Mesenchymal stem cell (in vitro differentiated cells and primary cell): ENCODE results near the gene MIDN.
"Not testable (repeated sequence)": the region's sequence is repeated elsewhere in the genome, so short reads cannot be mapped to it uniquely, and the experiment has no call there.

Experiments used
- DNase-seq: peaks from one replicate; pipeline ENCODE4 v3.0.0-alpha.2; 2013
- H2AFZ ChIP-seq: one replicate; pipeline ENCODE4 v1.6.1; 2013; ENCODE audit warnings: low read depth, mild to moderate bottlenecking, control low read depth, inconsistent platforms, low read length, moderate library complexity
- H2AK5ac ChIP-seq: 2 replicates; pipeline ENCODE4 v1.6.1; 2013; ENCODE audit warnings: low read length, moderate library complexity, mild to moderate bottlenecking, inconsistent platforms; ENCODE audit not compliant: severe bottlenecking
- H2BK120ac ChIP-seq: one replicate; pipeline ENCODE4 v1.6.1; 2013; ENCODE audit warnings: low read depth, mild to moderate bottlenecking, inconsistent platforms, low read length, moderate library complexity
- H2BK12ac ChIP-seq, 2 experiments: one replicate each; pipeline ENCODE4 v1.6.1; 2013; ENCODE audit warnings: inconsistent platforms in 2 of 2, low read length in 2 of 2, mild to moderate bottlenecking in 2 of 2, moderate library complexity in 2 of 2, control low read depth in 1 of 2
- H2BK15ac ChIP-seq: one replicate; pipeline ENCODE4 v1.6.1; 2013; ENCODE audit warnings: mild to moderate bottlenecking, low read depth, inconsistent platforms; ENCODE audit not compliant: poor library complexity, severe bottlenecking
- H2BK5ac ChIP-seq: 2 replicates; pipeline ENCODE4 v1.6.1; 2013; ENCODE audit warnings: low read depth, mild to moderate bottlenecking, low read length, control low read depth, inconsistent platforms; ENCODE audit not compliant: poor library complexity, severe bottlenecking
- H3K14ac ChIP-seq, 2 experiments: one replicate each; pipeline ENCODE4 v1.6.1; 2013; ENCODE audit warnings: inconsistent platforms in 2 of 2, low read length in 2 of 2, control low read depth in 1 of 2, mild to moderate bottlenecking in 1 of 2, moderate library complexity in 1 of 2
- H3K18ac ChIP-seq, 2 experiments: one replicate each; pipeline ENCODE4 v1.6.1; 2013; ENCODE audit warnings: inconsistent platforms in 2 of 2, low read length in 2 of 2, control low read depth in 1 of 2, low read depth in 1 of 2, mild to moderate bottlenecking in 1 of 2
- H3K23ac ChIP-seq, 2 experiments: one replicate each; pipeline ENCODE4 v1.6.1; 2013; ENCODE audit warnings: inconsistent platforms in 2 of 2, low read length in 2 of 2, mild to moderate bottlenecking in 2 of 2, moderate library complexity in 2 of 2, control low read depth in 1 of 2
- H3K27ac ChIP-seq: 2 replicates; pipeline ENCODE4 v1.5.1; 2013; ENCODE audit warnings: mild to moderate bottlenecking, moderate library complexity, low read length, control low read depth, inconsistent platforms; ENCODE audit not compliant: poor library complexity, severe bottlenecking
- H3K27me3 ChIP-seq, 2 experiments: 2 replicates each; pipeline versions ENCODE4 v1.6.1 to v1.7.0; 2013; ENCODE audit warnings: low read length in 2 of 2, mild to moderate bottlenecking in 2 of 2, moderate library complexity in 2 of 2, control low read depth in 1 of 2, inconsistent platforms in 1 of 2; ENCODE audit not compliant: control insufficient read depth in 1 of 2, insufficient read depth in 1 of 2
- H3K36me3 ChIP-seq, 2 experiments: 2 replicates each; pipeline versions ENCODE4 v1.6.1 to v1.7.0; 2013; ENCODE audit warnings: low read length in 2 of 2, control low read depth in 1 of 2, inconsistent platforms in 1 of 2, low read depth in 1 of 2, mild to moderate bottlenecking in 1 of 2; ENCODE audit not compliant: insufficient read depth in 2 of 2, control insufficient read depth in 1 of 2
- H3K4ac ChIP-seq, 2 experiments: one replicate each; pipeline ENCODE4 v1.6.1; 2013; ENCODE audit warnings: inconsistent platforms in 2 of 2, low read length in 2 of 2, mild to moderate bottlenecking in 2 of 2, moderate library complexity in 2 of 2, control low read depth in 1 of 2, low read depth in 1 of 2
- H3K4me1 ChIP-seq: 2 replicates; pipeline ENCODE4 v1.6.1; 2013; ENCODE audit warnings: low read depth, low read length, control low read depth; ENCODE audit not compliant: control insufficient read depth, insufficient read depth
- H3K4me2 ChIP-seq: 2 replicates; pipeline ENCODE4 v1.6.1; 2013; ENCODE audit warnings: low read length, mild to moderate bottlenecking, inconsistent platforms; ENCODE audit not compliant: poor library complexity, severe bottlenecking
- H3K4me3 ChIP-seq, 2 experiments: 2 replicates each; pipeline versions ENCODE4 v1.5.1 to v1.7.0; 2013; ENCODE audit warnings: low read length in 2 of 2, mild to moderate bottlenecking in 2 of 2, control low read depth in 1 of 2, low read depth in 1 of 2; ENCODE audit not compliant: insufficient read depth in 1 of 2
- H3K79me1 ChIP-seq: replicated peaks from 2 replicates; pipeline ENCODE4 v1.6.1; 2013; ENCODE audit warnings: mild to moderate bottlenecking, control low read depth, low read length, inconsistent platforms; ENCODE audit not compliant: poor library complexity, severe bottlenecking
- H3K9ac ChIP-seq: 2 replicates; pipeline ENCODE4 v1.7.0; 2013; ENCODE audit warnings: mild to moderate bottlenecking, low read length, moderate library complexity
- H3K9me3 ChIP-seq: 2 replicates; pipeline ENCODE4 v1.7.0; 2013; ENCODE audit warnings: mild to moderate bottlenecking, low read length; ENCODE audit not compliant: control insufficient read depth
- H4K8ac ChIP-seq: one replicate; pipeline ENCODE4 v1.6.1; 2013; ENCODE audit warnings: inconsistent platforms, mild to moderate bottlenecking, low read length, moderate library complexity
- H4K91ac ChIP-seq: one replicate; pipeline ENCODE4 v1.6.1; 2013; ENCODE audit warnings: mild to moderate bottlenecking, low read length, inconsistent platforms
- WGBS: methylation state at CpG from one replicate; pipeline ENCODE4 v1.1.7; 2013; ENCODE audit warnings: mixed read lengths; 5-methylcytosine and 5-hydroxymethylcytosine counted together

Gene MIDN

GRCh38 chr19:1244693-1245451 lies 3.5 kb upstream of the MIDN start:
- Histone ChIP-seq H3K79me1 (peaks cover 22% of the 10 kb centered on the region), H3K4me3 (peak overlapping the region; percentile 14 to 68), H3K23ac (peak overlapping the region in 1 of 2 experiments; percentile 31), H2AK5ac (peak overlapping the region; percentile 84), H3K4me2 (peak overlapping the region; percentile 47), H3K4ac (peak overlapping the region; percentile 15 to 85), H3K27me3 (no peaks in the 10 kb centered on the region), H3K36me3 (peaks cover 5 to 31% of the 10 kb centered on the region in 2 experiments), H2AFZ (no peak overlapping the region), H2BK120ac (peak overlapping the region; percentile 66), H2BK12ac (peak overlapping the region in 1 of 2 experiments; percentile 83), H4K91ac (peak overlapping the region; percentile 77), H3K18ac (peak overlapping the region; percentile 52 to 77), H3K14ac (peak overlapping the region in 1 of 2 experiments; percentile 88), H3K9ac (peak overlapping the region; percentile 68), H2BK5ac (peak overlapping the region; percentile 59), H3K9me3 (no peaks in the 10 kb centered on the region), H3K4me1 (peaks cover 57% of the 10 kb centered on the region), H2BK15ac (peak overlapping the region; percentile 77), H4K8ac (peak overlapping the region; percentile 63), H3K27ac (peak overlapping the region; percentile 62)
- DNase-seq, result no peak
- 67% methylated on average over 31 of the region's 31 CpGs for WGBS

- H3K4me1 ChIP-seq, result peaks cover 55% of the 10 kb centered on the region
- peaks cover 5 to 39% of the 10 kb centered on the region in 2 experiments for H3K36me3 ChIP-seq
- H2BK12ac ChIP-seq, result peak overlapping the region; percentile 0 to 84
- H2BK5ac ChIP-seq, result no peak overlapping the region
- H3K9me3 ChIP-seq, result no peaks in the 10 kb centered on the region
- peak overlapping the region in 1 of 2 experiments; percentile 31 for H3K23ac ChIP-seq
- H3K14ac ChIP-seq, result peak overlapping the region in 1 of 2 experiments; percentile 28
- no peak overlapping the region for H3K4me3 ChIP-seq
- 76% methylated on average over 25 of the region's 26 CpGs for WGBS
- peak overlapping the region; percentile 29 to 85 for H3K4ac ChIP-seq
- no peak overlapping the region for H3K4me2 ChIP-seq
- H2AFZ ChIP-seq, result no peak overlapping the region
- H4K91ac ChIP-seq, result peak overlapping the region; percentile 77
- H2BK15ac ChIP-seq, result peak overlapping the region; percentile 77
- DNase-seq, result no peak
- peak overlapping the region; percentile 68 for H3K9ac ChIP-seq
- H3K79me1 ChIP-seq, result peaks cover 22% of the 10 kb centered on the region
- H3K27me3 ChIP-seq, result no peaks in the 10 kb centered on the region
- peak overlapping the region; percentile 27 for H4K8ac ChIP-seq
- peak overlapping the region in 1 of 2 experiments; percentile 77 for H3K18ac ChIP-seq
- H3K27ac ChIP-seq, result no peak overlapping the region
- H2BK120ac ChIP-seq, result no peak overlapping the region
- peak overlapping the region; percentile 64 for H2AK5ac ChIP-seq
Observed at GRCh38 chr19:1245494-1246264, 2.7 kb upstream of the MIDN start.

GRCh38 chr19:1246265-1247087 lies 1.9 kb upstream of the MIDN start:
- not testable (repeated sequence) for H3K14ac ChIP-seq, H4K8ac ChIP-seq, H3K27me3 ChIP-seq, H3K9me3 ChIP-seq, H3K23ac ChIP-seq, H3K27ac ChIP-seq, H3K9ac ChIP-seq, H3K4me2 ChIP-seq, H2BK15ac ChIP-seq, H3K4me3 ChIP-seq, H4K91ac ChIP-seq, H2BK5ac ChIP-seq, DNase-seq, H2AFZ ChIP-seq, H2BK120ac ChIP-seq
- peaks cover 8 to 47% of the 10 kb centered on the region in 2 experiments for H3K36me3 ChIP-seq
- peak overlapping the region in 1 of 2 experiments; percentile 55 for H3K18ac ChIP-seq
- H2BK12ac ChIP-seq, result peak overlapping the region; percentile 0 to 84
- WGBS, result 88% methylated on average over 23 of the region's 27 CpGs
- H3K4me1 ChIP-seq, result peaks cover 47% of the 10 kb centered on the region
- H3K4ac ChIP-seq, result peak overlapping the region in 1 of 2 experiments; percentile 37
- H2AK5ac ChIP-seq, result peak overlapping the region; percentile 64
- H3K79me1 ChIP-seq, result peaks cover 22% of the 10 kb centered on the region
